ENCODE results near the gene SLC10A3.

The SLC10A3 gene

GRCh38 chrX:154441984-154442707 is 48.3 kb downstream of the SLC10A3 start:
- DNase-seq (ENCODE audit: low read depth in 2 of 3, low spot score in 2 of 3): no peak

- no peak for DNase-seq (ENCODE audit: low read depth in 2 of 3, low spot score in 2 of 3)
Observed at GRCh38 chrX:154441564-154441963, 48.9 kb downstream of the SLC10A3 start.

- no peak for DNase-seq (ENCODE audit: low read depth in 2 of 3, low spot score in 2 of 3)
Observed at GRCh38 chrX:154440623-154441357, 49.6 kb downstream of the SLC10A3 start.

GRCh38 chrX:154439841-154440240 is 50.6 kb downstream of the SLC10A3 start:
- no peak for DNase-seq (ENCODE audit: low read depth in 2 of 3, low spot score in 2 of 3)

- no peak for DNase-seq (ENCODE audit: low read depth in 2 of 3, low spot score in 2 of 3)
Observed at GRCh38 chrX:154437971-154438893, 52.2 kb downstream of the SLC10A3 start.
